Sigmoid colon (tissue), 7 donors: Measurements from ENCODE around the gene ADCY6. TPM values are rescaled to one million over a fixed set of nuclear protein-coding genes. Genes with fewer than 3 reads are reported as not detected.

ENCODE experiments used
- DNase-seq: peaks from one replicate; pipeline ENCODE4 v3.0.0-alpha.2; 2019
- H3K27ac ChIP-seq, 4 donors: fragments of 200-600 bp; sonication (generic); one replicate each; pipeline ENCODE4 v1.5.1; 2016 to 2019; ENCODE audit warnings: mild to moderate bottlenecking in 1 of 4
- H3K27me3 ChIP-seq, 3 donors: fragments of 200-600 bp; sonication (generic); one replicate each; pipeline ENCODE4 v1.5.1; 2019; ENCODE audit warnings: mild to moderate bottlenecking in 1 of 3
- H3K36me3 ChIP-seq, 4 donors: fragments of 200-600 bp; sonication (generic); one replicate each; pipeline ENCODE4 v1.5.1; 2016 to 2019
- H3K4me1 ChIP-seq, 4 donors: fragments of 200-600 bp; sonication (generic); one replicate each; pipeline ENCODE4 v1.5.1; 2017 to 2019
- H3K4me3 ChIP-seq, 4 donors: fragments of 200-600 bp; sonication (generic); one replicate each; pipeline ENCODE4 v1.5.1; 2017 to 2019; ENCODE audit warnings: mild to moderate bottlenecking in 2 of 4, moderate library complexity in 1 of 4
- H3K9me3 ChIP-seq, 4 donors: fragments of 200-600 bp in 3 of 4; sonication (generic) in 3 of 4; one replicate each; pipeline versions ENCODE4 v1.5.1 to v1.6.1; 2013 to 2019
- CTCF ChIP-seq, 4 experiments: fragments of 450-650 bp in 3 of 4; fragments of 200-600 bp in 1 of 4; IDR thresholded peaks; one replicate each; pipeline ENCODE4 v1.5.1; 2016 to 2019; ENCODE audit warnings: antibody characterized with exemption in 4 of 4, mild to moderate bottlenecking in 3 of 4, moderate library complexity in 2 of 4
- EP300 ChIP-seq, 4 donors: sonication (generic); formaldehyde crosslinking; IDR thresholded peaks; one replicate each; pipeline ENCODE4 v1.6.1; 2017; ENCODE audit warnings: antibody characterized with exemption in 4 of 4
- POLR2A ChIP-seq, 2 donors: fragments of 450-650 bp; IDR thresholded peaks; one replicate each; pipeline ENCODE4 v1.6.1; 2016; ENCODE audit warnings: antibody characterized with exemption in 2 of 2, mild to moderate bottlenecking in 2 of 2, moderate library complexity in 2 of 2
- POLR2AphosphoS5 ChIP-seq, 4 donors: sonication (generic); formaldehyde crosslinking; IDR thresholded peaks; one replicate each; pipeline ENCODE4 v1.6.1; 2017; ENCODE audit warnings: antibody characterized with exemption in 4 of 4
- WGBS, 2 donors: extraction: QIAGEN DNeasy Blood & Tissue Kit; methylation state at CpG; one replicate each; pipeline ENCODE4 v1.1.7; 2013; 5-methylcytosine and 5-hydroxymethylcytosine counted together
- intact Hi-C: fragments of 100-400 bp; cut with DNase I; formaldehyde crosslinking; loops from one replicate; pipeline ENCODE4 v1.15.1; 2023
- polyA plus RNA-seq, 3 donors: library from polyadenylated mRNA; stranded (reverse); fragments of 200-250 nt; gene quantifications; one replicate each; pipeline ENCODE4 v1.2.3, GENCODE V29; 2013
- total RNA-seq, 4 donors: library from RNA; depleted of rRNA; stranded (reverse); fragments of >200 nt; gene quantifications; one replicate each; pipeline ENCODE4 v1.1.0, GENCODE V29; 2016
- donor health status: healthy with polysubstance abuse.
- donor health status: Bipolar disorder and iron deficiency.
- donor health status: healthy.

ADCY6 gene
- total and polyA plus RNA-seq, 7 donors = 10.2 to 52.5 (median 16.4) TPM

GRCh38 chr12:48788524-48788853 is 400 bp downstream of the ADCY6 start:
- H3K4me1 ChIP-seq = peaks cover 0 to 32% (median 23%) of the 10 kb centered on the region in 4 donors
- intact Hi-C loops = no loop called here

DNA sequence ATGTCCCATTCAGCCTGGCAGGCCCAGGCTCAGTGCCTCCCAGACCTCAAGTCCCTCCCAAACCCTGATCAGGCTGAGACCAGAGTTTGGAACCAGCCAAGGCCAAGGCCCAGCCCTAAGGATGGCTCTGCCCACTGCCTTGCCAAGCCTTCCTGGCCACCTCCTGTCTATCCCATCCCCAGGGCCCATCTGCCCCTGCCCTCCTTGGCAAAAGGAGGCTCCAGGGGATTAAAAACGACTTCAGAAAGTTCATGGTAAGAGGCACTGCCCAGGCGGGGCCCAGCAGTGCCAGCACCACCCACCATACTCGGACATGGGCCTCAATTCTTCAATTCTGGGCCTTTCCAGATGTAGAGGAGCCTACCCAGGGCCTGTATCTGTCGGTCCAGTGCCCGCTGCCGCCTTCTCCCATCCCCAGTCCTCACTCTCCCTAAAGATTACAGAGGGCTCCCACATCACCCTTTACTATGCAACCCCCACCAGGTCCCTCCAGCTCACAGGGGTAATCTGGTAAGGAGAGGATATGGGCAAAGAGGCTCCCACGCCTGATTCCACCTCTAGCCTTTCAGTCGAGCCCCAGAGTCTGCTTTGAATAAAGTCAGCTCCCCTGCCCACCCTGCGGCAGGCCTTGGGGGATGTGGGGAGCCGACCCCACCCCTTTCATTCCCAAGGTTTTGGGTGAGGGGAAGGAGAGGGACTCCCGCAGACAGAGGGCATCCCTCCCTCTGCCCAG is 932 bp downstream of the ADCY6 start:
- TF ChIP-seq POLR2AphosphoS5 (IDR thresholded peaks at IDR 0.05) (no peak), EP300 (IDR thresholded peaks at IDR 0.05) (no peak), CTCF (IDR thresholded peaks at IDR 0.05) (no peak), POLR2A (IDR thresholded peaks at IDR 0.05) (no peak)
- no peak for DNase-seq
- no peaks in the 10 kb centered on the region for H3K27me3 ChIP-seq
- peaks cover 0 to 32% (median 23%) of the 10 kb centered on the region in 4 donors for H3K4me1 ChIP-seq
- intact Hi-C loops = no loop called here
- peak overlapping the region; percentile 72 to 96 (median 83) for H3K4me3 ChIP-seq
- no peaks in the 10 kb centered on the region for H3K9me3 ChIP-seq
- H3K27ac ChIP-seq = peak overlapping the region; percentile 81 to 88 (median 87)
- 6 to 31% methylated on average over 11 of the region's 11 CpGs for WGBS, 2 donors
- H3K36me3 ChIP-seq = peaks cover 0 to 2% (median 1%) of the 10 kb centered on the region in 4 donors

More at GRCh38 chr12:48788524-48788853, 400 bp downstream of the ADCY6 start:
- 1 to 3% methylated on average over 25 of the region's 25 CpGs for WGBS, 2 donors
- H3K9me3 ChIP-seq = no peaks in the 10 kb centered on the region
- peak overlapping the region; percentile 72 to 96 (median 83) for H3K4me3 ChIP-seq
- no peak for DNase-seq
- no peaks in the 10 kb centered on the region for H3K27me3 ChIP-seq
- H3K36me3 ChIP-seq = no peaks in the 10 kb centered on the region
- no peak for TF ChIP-seq POLR2A (IDR thresholded peaks at IDR 0.05)
- TF ChIP-seq EP300 (IDR thresholded peaks at IDR 0.05) = no peak
- TF ChIP-seq POLR2AphosphoS5 (IDR thresholded peaks at IDR 0.05) = no peak
- TF ChIP-seq CTCF (IDR thresholded peaks at IDR 0.05) = no peak
- H3K27ac ChIP-seq = peak overlapping the region; percentile 81 to 88 (median 87)

DNA sequence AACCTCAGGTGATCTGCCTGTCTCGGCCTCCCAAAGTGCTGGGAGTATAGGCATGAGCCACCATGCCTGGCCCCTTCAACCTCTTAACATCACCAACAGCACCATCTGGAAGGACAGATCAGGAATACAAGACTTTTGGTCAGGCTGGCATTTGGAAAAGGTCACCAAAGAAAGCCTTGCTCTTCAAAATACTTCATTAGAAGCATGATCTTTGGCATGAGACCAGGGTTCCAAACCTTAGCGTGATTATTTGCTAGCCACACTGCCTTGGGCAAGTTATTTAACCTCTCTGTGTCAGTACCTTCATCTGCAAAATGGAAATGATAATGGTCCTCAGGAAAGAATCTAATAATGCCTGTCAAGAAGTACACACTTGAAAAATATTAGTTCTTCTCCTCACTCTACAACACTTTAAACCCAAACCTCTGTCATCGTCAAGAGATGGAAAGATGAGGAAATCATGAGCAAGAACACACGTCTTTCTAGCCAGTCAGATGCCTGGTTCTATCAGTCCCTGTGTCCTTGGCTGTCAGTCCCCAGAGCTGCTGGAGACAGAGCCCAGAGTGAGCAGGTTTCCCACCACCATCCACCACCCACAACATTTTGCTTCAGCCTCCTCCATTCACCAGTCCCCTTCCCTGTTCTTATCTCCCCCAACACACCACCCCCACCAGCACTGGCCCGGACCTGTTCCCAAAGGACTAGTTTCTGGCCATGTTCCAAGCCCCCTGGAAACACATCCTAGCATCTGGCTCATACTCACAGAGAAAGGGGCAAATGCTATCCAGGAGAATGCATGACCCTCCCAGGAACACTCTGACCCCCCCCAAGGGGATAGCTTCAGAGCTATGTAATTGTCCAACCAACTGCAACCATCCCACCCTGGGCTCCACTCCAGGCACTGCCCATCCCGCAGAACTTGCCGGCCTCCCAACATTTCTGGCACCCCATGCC is 2.0 kb downstream of the ADCY6 start:
- Histone ChIP-seq H3K27me3 (no peaks in the 10 kb centered on the region), H3K4me1 (peaks cover 0 to 32% (median 25%) of the 10 kb centered on the region in 4 donors), H3K36me3 (peaks cover 0 to 11% (median 9%) of the 10 kb centered on the region in 4 donors), H3K9me3 (no peaks in the 10 kb centered on the region), H3K4me3 (peak overlapping the region in 3 of 4 donors; percentile 72 to 93 (median 73)), H3K27ac (peak overlapping the region; percentile 81 to 88 (median 87))
- TF ChIP-seq POLR2A (IDR thresholded peaks at IDR 0.05) = no peak
- no peak for TF ChIP-seq CTCF (IDR thresholded peaks at IDR 0.05)
- no peak for TF ChIP-seq EP300 (IDR thresholded peaks at IDR 0.05)
- no peak for TF ChIP-seq POLR2AphosphoS5 (IDR thresholded peaks at IDR 0.05)
- intact Hi-C loops = no loop called here
- DNase-seq = no peak
- WGBS, 2 donors = 43 to 67% methylated on average over 7 of the region's 7 CpGs

DNA sequence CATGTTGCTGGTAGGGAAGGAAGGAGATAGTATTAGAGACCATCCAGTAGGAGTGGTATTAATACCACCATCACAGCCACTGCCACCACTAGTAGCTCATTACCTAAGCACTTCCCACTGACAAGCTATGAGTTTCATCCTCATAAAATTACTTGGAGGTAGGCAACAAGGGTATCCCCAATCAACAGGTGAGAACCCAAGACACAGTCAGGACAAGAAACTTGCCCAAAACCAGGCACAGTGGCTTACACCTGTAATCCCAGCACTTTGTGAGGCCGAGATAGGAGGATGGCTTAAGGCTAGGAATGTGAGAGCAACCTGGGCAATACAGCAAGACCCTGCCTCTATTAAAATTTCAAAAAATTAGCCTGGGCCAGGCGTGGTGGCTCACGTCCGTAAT is 5.5 kb downstream of the ADCY6 start:
- no peak overlapping the region for H3K27ac ChIP-seq
- H3K36me3 ChIP-seq = peaks cover 0 to 11% (median 9%) of the 10 kb centered on the region in 4 donors
- no peak overlapping the region for H3K4me3 ChIP-seq
- no peaks in the 10 kb centered on the region for H3K9me3 ChIP-seq
- no peak for DNase-seq
- no peak for TF ChIP-seq POLR2A (IDR thresholded peaks at IDR 0.05)
- 90 to 93% methylated on average over 4 of the region's 4 CpGs for WGBS, 2 donors
- intact Hi-C loops = no loop called here
- H3K27me3 ChIP-seq = no peaks in the 10 kb centered on the region
- H3K4me1 ChIP-seq = peaks cover 0 to 46% (median 41%) of the 10 kb centered on the region in 4 donors
